GM18505 (cell line): Measurements from ENCODE around the gene SEC24D.
"Not testable (repeated sequence)": the region's sequence is repeated elsewhere in the genome, so short reads cannot be mapped to it uniquely, and the experiment has no call there.

Experiments
- ATAC-seq: cut with Tn5 transposase; IDR thresholded peaks from one replicate; pipeline ENCODE4 v1.9.1; 2021; ENCODE audit not compliant: unreplicated experiment
- POLR2A ChIP-seq: IDR thresholded peaks from 4 replicates; pipeline ENCODE4 v1.6.1; 2011; ENCODE audit warnings: borderline replicate concordance; ENCODE audit not compliant: insufficient read depth, insufficient read length; ENCODE audit errors: extremely low read depth

Gene SEC24D

GRCh38 chr4:118783887-118784286, 52.0 kb downstream of the SEC24D start:
- TF ChIP-seq POLR2A = no peak
- ATAC-seq = no peak

GRCh38 chr4:118782886-118783285, 53.0 kb downstream of the SEC24D start:
- not testable (repeated sequence) for ATAC-seq

DNA sequence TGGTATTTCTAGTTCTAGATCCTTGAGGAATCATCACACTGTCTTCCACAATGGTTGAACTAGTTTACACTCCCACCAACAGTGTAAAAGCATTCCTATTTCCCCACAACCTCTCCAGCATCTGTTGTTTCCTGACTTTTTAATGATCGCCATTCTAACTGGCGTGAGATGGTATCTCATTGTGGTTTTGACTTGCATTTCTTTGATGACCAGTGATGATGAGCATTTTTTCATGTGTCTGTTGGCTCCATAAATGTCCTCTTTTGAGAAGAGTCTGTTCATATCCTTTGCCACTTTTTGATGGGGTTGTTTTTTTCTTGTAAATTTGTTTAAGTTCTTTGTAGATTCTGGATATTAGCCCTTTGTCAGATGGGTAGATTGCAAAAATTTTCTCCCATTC, 58.3 kb downstream of the SEC24D start:
- ATAC-seq = not testable (repeated sequence)

GRCh38 chr4:118776955-118777640, 58.8 kb downstream of the SEC24D start:
- ATAC-seq = not testable (repeated sequence)

GRCh38 chr4:118776157-118776954, 59.6 kb downstream of the SEC24D start:
- no peak for ATAC-seq
- TF ChIP-seq POLR2A = no peak

DNA sequence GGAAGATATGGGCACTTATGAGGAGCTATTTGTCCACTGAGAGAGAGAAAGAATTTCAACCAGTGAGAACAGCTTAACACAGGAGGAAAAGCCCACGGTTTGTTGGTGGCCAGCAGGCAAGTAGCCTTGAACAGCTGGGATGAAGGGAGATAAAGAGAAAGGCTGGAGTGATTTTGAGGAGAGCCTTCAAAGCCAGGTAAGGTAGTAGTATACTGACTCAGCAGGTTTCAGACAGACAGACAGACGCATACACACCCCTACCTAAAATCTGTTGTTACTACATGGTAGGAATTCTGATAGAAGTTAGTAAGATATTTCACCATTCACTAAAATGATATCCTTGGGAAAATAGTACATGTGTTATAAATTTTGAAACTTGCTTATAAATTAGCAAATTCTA, 60.5 kb downstream of the SEC24D start:
- no peak for ATAC-seq
- TF ChIP-seq POLR2A = no peak

DNA sequence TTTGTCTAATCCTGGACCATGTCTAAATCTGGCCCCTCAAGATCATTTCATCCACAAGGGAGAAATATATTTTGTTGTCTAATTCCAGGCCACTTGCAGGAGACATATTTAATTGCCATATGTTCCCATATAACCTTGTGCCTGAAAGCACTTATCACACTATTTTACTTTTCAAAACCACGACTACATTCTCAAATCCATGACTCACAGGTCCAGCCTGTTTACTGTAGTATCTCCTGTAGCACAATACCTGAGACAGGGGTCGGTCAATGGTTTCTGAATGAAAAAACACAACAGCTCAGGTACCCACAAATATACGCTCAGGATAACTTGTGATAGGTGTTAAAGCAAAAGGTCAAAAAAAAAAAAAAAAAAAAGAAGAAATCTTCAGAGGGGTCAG, 60.9 kb downstream of the SEC24D start:
- no peak for TF ChIP-seq POLR2A
- ATAC-seq = no peak

- ATAC-seq = no peak
- TF ChIP-seq POLR2A = no peak
Observed at GRCh38 chr4:118774321-118774720, 61.6 kb downstream of the SEC24D start.

DNA sequence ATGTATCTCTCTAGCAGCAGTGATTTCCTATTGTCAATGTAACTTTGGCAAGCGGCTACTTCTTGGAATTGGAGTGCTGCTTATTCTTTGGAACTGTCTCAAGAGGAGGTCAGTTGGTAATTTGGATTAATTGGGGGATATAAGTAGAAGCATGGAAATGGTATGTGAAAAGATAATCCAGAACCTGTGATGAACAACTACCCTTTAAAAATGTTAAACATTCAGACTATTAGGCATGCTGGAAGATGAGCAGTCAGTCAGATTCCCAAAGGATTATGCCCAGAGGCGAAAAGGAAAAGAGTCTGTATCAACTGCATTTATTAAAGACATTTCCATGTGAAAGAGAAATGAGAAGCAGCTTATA, 62.5 kb downstream of the SEC24D start:
- no peak for TF ChIP-seq POLR2A
- ATAC-seq = no peak

DNA sequence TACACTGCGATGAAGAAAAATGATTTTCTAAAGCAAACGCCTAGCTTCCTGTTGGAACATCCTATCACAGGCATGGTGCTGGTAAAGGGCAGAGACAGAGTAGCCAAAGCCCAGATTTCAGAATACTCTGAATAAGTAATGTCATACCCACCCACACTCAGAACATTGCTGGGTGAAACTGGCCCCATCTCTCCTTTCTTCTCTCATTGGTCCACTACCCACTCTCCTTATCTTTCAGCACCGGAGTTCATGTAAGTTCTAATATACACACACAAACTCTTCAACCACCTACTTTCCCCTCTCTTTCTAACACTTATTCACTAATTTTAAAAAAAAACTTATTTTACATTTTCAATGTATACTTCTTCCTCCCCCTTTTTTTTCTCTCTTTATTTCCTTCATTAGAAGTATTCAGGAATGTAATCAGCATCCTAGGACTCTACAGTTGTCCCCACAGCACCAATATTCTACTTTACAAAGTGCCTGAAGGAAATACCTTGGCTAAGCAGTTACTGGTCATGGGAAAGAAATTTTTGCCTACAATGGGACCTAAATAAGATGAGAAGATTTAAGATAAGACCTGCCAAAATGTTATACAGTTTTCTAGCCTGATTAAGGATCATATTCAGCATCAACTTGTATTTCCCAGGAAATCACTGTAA, 63.0 kb downstream of the SEC24D start:
- no peak for ATAC-seq
- TF ChIP-seq POLR2A = no peak

- no peak for TF ChIP-seq POLR2A
- peak; percentile 65 for ATAC-seq
Observed at GRCh38 chr4:118772081-118772766, 63.7 kb downstream of the SEC24D start.

DNA sequence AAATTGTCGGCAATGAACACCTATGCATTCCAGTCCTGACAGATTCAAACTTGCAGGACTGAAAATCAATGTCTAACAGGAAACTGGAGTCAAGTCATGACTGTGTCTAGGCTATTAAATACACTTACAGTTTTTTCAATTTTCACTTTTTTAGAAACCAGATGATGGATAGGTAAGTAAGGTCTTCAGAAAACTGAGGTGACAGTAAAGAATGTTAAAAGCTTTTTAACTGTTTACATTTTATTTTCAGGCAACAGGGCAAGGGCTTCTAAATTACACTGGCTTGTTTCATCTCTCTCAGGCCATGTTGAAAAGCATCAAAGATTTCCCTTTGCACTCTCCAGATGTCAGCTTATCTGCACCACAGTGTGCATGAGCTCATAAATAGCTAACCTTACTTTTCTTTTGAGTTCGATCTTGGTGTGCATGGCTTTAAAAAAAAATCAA, 65.2 kb downstream of the SEC24D start:
- no peak for TF ChIP-seq POLR2A
- no peak for ATAC-seq

DNA sequence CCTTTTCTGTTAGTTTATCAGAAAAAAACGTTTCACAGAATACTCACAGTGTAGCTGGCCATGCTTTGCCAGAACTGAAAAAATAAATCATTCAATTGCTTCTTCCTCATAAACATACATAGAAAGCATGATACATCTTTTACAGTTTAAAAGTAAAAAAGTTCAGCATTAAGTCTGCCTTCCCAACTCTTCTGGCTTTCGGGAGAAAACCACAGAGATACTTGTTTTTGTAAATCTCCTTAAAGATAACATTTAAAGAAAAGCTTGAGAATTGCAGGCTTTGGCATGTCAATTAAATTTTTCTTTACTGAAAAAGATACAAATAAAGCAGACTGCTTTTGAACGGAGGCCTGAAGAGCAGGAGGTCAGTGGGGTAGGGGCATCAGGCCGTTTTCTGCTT, 66.8 kb downstream of the SEC24D start:
- no peak for ATAC-seq
- TF ChIP-seq POLR2A = no peak

DNA sequence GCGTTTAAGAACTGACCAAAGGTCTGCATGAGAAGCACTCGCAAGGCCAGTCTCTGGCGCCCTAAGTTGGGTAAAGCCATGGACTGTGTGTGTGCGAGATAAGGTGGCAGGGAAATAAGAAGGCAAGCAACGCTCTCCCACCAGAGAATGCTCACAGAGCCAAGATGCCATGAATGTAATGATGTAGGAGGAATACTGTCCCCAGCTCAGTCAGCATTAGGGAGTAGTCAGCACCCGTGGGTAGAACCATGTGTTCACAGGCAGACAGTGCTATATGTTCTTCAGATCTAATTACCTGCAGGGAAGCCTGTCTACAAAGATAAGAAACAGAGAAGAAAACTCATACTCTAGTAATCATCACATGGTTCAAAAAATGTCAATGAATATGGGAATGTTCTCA, 68.8 kb downstream of the SEC24D start:
- no peak for ATAC-seq
- no peak for TF ChIP-seq POLR2A
